ENCODE results near the gene CACNA2D3.

DNA sequence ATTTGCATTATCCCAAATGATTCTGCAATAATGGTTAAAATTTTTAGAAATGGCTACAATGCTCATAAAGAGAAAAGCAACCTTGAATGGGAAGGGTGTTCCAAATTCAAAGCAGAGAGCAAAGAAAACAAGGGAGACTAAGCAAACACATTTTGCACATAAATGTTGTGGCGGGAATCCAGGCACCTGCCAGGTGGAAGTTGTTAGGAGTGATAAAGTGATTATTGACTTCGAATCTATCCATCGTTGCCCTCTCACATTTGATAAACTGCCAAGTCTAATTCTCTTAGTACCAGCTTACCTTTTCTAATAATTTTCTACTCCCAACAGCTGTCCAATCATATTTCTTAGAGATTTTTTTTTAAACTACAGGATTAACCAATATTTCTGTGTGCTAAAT is 244.5 kb downstream of the CACNA2D3 start:
- TF ChIP-seq, protein P1, sequence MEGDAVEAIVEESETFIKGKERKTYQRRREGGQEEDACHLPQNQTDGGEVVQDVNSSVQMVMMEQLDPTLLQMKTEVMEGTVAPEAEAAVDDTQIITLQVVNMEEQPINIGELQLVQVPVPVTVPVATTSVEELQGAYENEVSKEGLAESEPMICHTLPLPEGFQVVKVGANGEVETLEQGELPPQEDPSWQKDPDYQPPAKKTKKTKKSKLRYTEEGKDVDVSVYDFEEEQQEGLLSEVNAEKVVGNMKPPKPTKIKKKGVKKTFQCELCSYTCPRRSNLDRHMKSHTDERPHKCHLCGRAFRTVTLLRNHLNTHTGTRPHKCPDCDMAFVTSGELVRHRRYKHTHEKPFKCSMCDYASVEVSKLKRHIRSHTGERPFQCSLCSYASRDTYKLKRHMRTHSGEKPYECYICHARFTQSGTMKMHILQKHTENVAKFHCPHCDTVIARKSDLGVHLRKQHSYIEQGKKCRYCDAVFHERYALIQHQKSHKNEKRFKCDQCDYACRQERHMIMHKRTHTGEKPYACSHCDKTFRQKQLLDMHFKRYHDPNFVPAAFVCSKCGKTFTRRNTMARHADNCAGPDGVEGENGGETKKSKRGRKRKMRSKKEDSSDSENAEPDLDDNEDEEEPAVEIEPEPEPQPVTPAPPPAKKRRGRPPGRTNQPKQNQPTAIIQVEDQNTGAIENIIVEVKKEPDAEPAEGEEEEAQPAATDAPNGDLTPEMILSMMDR (IDR thresholded peaks at IDR 0.05): no peak
- TF ChIP-seq ZFX (IDR thresholded peaks at IDR 0.05; ENCODE audit: borderline replicate concordance): no peak
